HepG2 (cell line): Measurements from ENCODE around the gene ASPRV1. TPM values are rescaled to one million over a fixed set of nuclear protein-coding genes. Genes with fewer than 3 reads are reported as not detected.

ENCODE experiments used
- ARID4A ChIP-seq: sonication (generic); formaldehyde crosslinking; IDR thresholded peaks from 2 replicates; pipeline ENCODE4 v1.5.0; 2020; ENCODE audit warnings: mild to moderate bottlenecking, missing genetic modification reagents, borderline replicate concordance
- CBX1 ChIP-seq: IDR thresholded peaks from one replicate; pipeline ENCODE4 v1.6.1; 2016; ENCODE audit warnings: antibody characterized with exemption, low read depth
- FIP1L1 ChIP-seq: fragments of 200-400 bp; formaldehyde crosslinking; IDR thresholded peaks from 2 replicates; pipeline ENCODE4 v1.6.1; 2018; ENCODE audit warnings: low read depth, mild to moderate bottlenecking, low read length, moderate library complexity, borderline replicate concordance; ENCODE audit not compliant: insufficient read depth
- GRHL1 ChIP-seq: sonication (generic); formaldehyde crosslinking; conservative IDR thresholded peaks from 2 replicates; pipeline ENCODE4 v1.8.0; 2022; ENCODE audit warnings: missing genetic modification reagents
- KMT2A ChIP-seq: sonication (generic); formaldehyde crosslinking; IDR thresholded peaks from 2 replicates; pipeline ENCODE4 v1.4.0; 2020; ENCODE audit warnings: missing genetic modification reagents
- MEIS1 ChIP-seq: sonication (generic); formaldehyde crosslinking; IDR thresholded peaks from 2 replicates; pipeline ENCODE4 v1.9.0; 2021; ENCODE audit warnings: mild to moderate bottlenecking, missing genetic modification reagents, moderate library complexity, borderline replicate concordance
- MYPOP ChIP-seq: sonication (generic); formaldehyde crosslinking; IDR thresholded peaks from 2 replicates; pipeline ENCODE4 v1.8.1; 2023; ENCODE audit warnings: mild to moderate bottlenecking, moderate library complexity, missing genetic modification reagents
- POGK ChIP-seq: sonication (generic); formaldehyde crosslinking; conservative IDR thresholded peaks from 2 replicates; pipeline ENCODE4 v1.8.0; 2022; ENCODE audit warnings: mild to moderate bottlenecking, moderate library complexity, missing genetic modification reagents
- POLR2AphosphoS2 ChIP-seq: IDR thresholded peaks from 2 replicates; pipeline ENCODE4 v1.6.1; 2011; ENCODE audit warnings: low read depth, low read length, improper control_type of control experiment
- PREB ChIP-seq: sonication (generic); formaldehyde crosslinking; IDR thresholded peaks from 2 replicates; pipeline ENCODE4 v1.4.0; 2020; ENCODE audit warnings: missing genetic modification reagents
- ZBTB25 ChIP-seq: IDR thresholded peaks from 2 replicates; pipeline ENCODE4 v1.6.1; 2018; ENCODE audit warnings: missing genetic modification reagents
- ZC3H13 ChIP-seq: sonication (generic); formaldehyde crosslinking; IDR thresholded peaks from 2 replicates; pipeline ENCODE4 v1.8.1; 2023; ENCODE audit warnings: mild to moderate bottlenecking, missing genetic modification reagents, moderate library complexity
- ZKSCAN1 ChIP-seq: fragments of 150-350 bp; IDR thresholded peaks from 2 replicates; pipeline ENCODE4 v1.6.1; 2014; ENCODE audit warnings: low read length
- ZNF230 ChIP-seq: sonication (generic); formaldehyde crosslinking; IDR thresholded peaks from 2 replicates; pipeline ENCODE4 v1.4.0; 2020; ENCODE audit warnings: mild to moderate bottlenecking, missing genetic modification reagents
- ZNF343 ChIP-seq: sonication (generic); formaldehyde crosslinking; IDR thresholded peaks from 2 replicates; pipeline ENCODE4 v1.4.0; 2020; ENCODE audit warnings: mild to moderate bottlenecking, missing genetic modification reagents
- ZNF678 ChIP-seq: sonication (generic); formaldehyde crosslinking; IDR thresholded peaks from 2 replicates; pipeline ENCODE4 v1.4.0; 2020; ENCODE audit warnings: mild to moderate bottlenecking, missing genetic modification reagents
- ZNF841 ChIP-seq: sonication (generic); formaldehyde crosslinking; IDR thresholded peaks from 2 replicates; pipeline ENCODE4 v1.8.1; 2023; ENCODE audit warnings: missing genetic modification reagents, borderline replicate concordance
- polyA plus RNA-seq, 8 experiments: library from polyadenylated mRNA; depleted of rRNA in 3 of 8; stranded (reverse) in 7 of 8; unstranded in 1 of 8; fragments of >200 nt; fragmentation: Illumina TruSeq in 4 of 8; extraction: Trizol in 4 of 8; gene quantifications; 2 replicates each; pipeline versions ENCODE4 v1.2.1 to v1.2.3, GENCODE V29; 2011 to 2016; ENCODE audit warnings: low read depth in 4 of 8, missing spikeins in 1 of 8, mixed read lengths in 1 of 8; ENCODE audit not compliant: insufficient read depth in 1 of 8
- total RNA-seq, 5 experiments: library from RNA; depleted of rRNA; stranded (reverse); fragments of >200 nt; fragmentation: Illumina TruSeq; extraction: Trizol; gene quantifications; 2 replicates each; pipeline ENCODE4 v1.2.3, GENCODE V29; 2016; ENCODE audit warnings: low read depth in 1 of 5

The ASPRV1 gene
- total and polyA plus RNA-seq, 2 of the 13 experiments (the other 11 are each of a cell fraction or from before 2014, with no cell fraction given), result 0.40 to 0.48 TPM

GRCh38 chr2:69933839-69934613, 27.4 kb downstream of the ASPRV1 start (continued):
- no peak for TF ChIP-seq GRHL1 (CRISPR knock-in tag)
- TF ChIP-seq ZNF841, result no peak
- TF ChIP-seq MYPOP (CRISPR knock-in tag), result peak; percentile 66; the same call in 1 of the 2 replicates
- TF ChIP-seq CBX1, result no peak
- no peak for TF ChIP-seq ZNF230 (CRISPR knock-in tag)
- 0 out of 2 replicates have a peak, but pooled peaks have one; percentile 30 for TF ChIP-seq ZBTB25 (CRISPR knock-in tag)
- no peak for TF ChIP-seq PREB (CRISPR knock-in tag)
- TF ChIP-seq POLR2AphosphoS2, result no peak
- no peak for TF ChIP-seq ZC3H13 (CRISPR knock-in tag)
- no peak for TF ChIP-seq FIP1L1
- peak; percentile 58; the same call in 1 of the 2 replicates for TF ChIP-seq ARID4A (CRISPR knock-in tag)
- TF ChIP-seq KMT2A (CRISPR knock-in tag), result peak; percentile 38; the same call in 1 of the 2 replicates
- TF ChIP-seq ZKSCAN1, result no peak
- no peak for TF ChIP-seq ZNF678 (CRISPR knock-in tag)
- peak; percentile 97 for TF ChIP-seq POGK (CRISPR knock-in tag)
- TF ChIP-seq MEIS1, result no peak
- TF ChIP-seq ZNF343 (CRISPR knock-in tag), result 0 out of 2 replicates have a peak, but pooled peaks have one; percentile 29
